Neural crest cell (in vitro differentiated cells): ENCODE measurements around the gene THBS2. TPM values are rescaled to one million over a fixed set of nuclear protein-coding genes. Genes with fewer than 3 reads are reported as not detected.

ENCODE experiments used
- DNase-seq: peaks from one replicate; pipeline ENCODE4 v3.0.0; 2021; ENCODE audit warnings: low read depth, mixed read lengths, low spot score
- H3K27ac Mint-ChIP-seq: one replicate; pipeline ENCODE4 v1.8.0; 2021; ENCODE audit warnings: mild to moderate bottlenecking, mixed read lengths; ENCODE audit not compliant: unreplicated experiment
- H3K27me3 Mint-ChIP-seq: 2 replicates; pipeline ENCODE4 v1.8.0; 2021; ENCODE audit warnings: low read depth, mild to moderate bottlenecking, mixed read lengths
- H3K36me3 Mint-ChIP-seq: 2 replicates; pipeline ENCODE4 v1.8.0; 2021; ENCODE audit warnings: low read depth, mild to moderate bottlenecking, mixed read lengths
- H3K4me1 Mint-ChIP-seq: 2 replicates; pipeline ENCODE4 v1.8.0; 2021; ENCODE audit warnings: mixed read lengths
- H3K4me3 Mint-ChIP-seq: one replicate; pipeline ENCODE4 v1.8.0; 2021; ENCODE audit warnings: mild to moderate bottlenecking, mixed read lengths
- H3K9me3 Mint-ChIP-seq: 2 replicates; pipeline ENCODE4 v1.8.0; 2021; ENCODE audit warnings: mixed read lengths
- total RNA-seq: library from RNA; stranded (reverse); gene quantifications from 2 replicates; pipeline ENCODE4 v1.2.1, GENCODE V29; 2021
- TF ChIP-seq, protein P1 (sequence below): fragments of 200-600 bp; sonication (generic); conservative IDR thresholded peaks from 2 replicates; pipeline ENCODE4 v1.5.0; 2021; ENCODE audit warnings: antibody characterized with exemption, mild to moderate bottlenecking

Gene THBS2
- total RNA-seq, 1 donor from 2014 or later = 1.3 TPM

DNA sequence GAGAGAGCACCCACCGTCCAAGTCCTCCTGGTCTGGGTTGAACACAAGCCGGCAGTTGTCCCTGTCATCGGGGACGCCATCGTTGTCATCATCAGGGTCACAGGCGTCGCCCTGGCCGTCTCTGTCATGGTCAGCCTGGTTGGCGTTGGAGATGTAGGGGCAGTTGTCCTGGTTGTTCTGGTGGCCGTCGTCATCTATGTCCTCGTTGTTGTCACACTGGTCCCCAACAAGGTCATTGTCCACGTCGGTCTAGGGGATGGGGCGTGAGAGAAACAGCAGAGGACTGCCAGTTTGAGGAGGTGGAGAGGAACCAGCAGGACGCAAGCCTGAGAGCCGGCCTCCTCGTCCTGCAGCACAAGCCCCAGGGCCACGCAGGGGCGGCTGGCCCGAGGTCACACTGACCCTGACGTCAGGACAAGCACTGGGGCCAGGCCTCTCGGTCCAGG is 28.5 kb downstream of the THBS2 start:
- H3K4me1 Mint-ChIP-seq = peaks cover 7% of the 10 kb centered on the region
- peaks cover 3% of the 10 kb centered on the region for H3K9me3 Mint-ChIP-seq
- no peak overlapping the region for H3K27ac Mint-ChIP-seq
- no peaks in the 10 kb centered on the region for H3K36me3 Mint-ChIP-seq
- no peak overlapping the region for H3K4me3 Mint-ChIP-seq
- no peak for DNase-seq
- no peaks in the 10 kb centered on the region for H3K27me3 Mint-ChIP-seq
- TF ChIP-seq, protein P1, sequence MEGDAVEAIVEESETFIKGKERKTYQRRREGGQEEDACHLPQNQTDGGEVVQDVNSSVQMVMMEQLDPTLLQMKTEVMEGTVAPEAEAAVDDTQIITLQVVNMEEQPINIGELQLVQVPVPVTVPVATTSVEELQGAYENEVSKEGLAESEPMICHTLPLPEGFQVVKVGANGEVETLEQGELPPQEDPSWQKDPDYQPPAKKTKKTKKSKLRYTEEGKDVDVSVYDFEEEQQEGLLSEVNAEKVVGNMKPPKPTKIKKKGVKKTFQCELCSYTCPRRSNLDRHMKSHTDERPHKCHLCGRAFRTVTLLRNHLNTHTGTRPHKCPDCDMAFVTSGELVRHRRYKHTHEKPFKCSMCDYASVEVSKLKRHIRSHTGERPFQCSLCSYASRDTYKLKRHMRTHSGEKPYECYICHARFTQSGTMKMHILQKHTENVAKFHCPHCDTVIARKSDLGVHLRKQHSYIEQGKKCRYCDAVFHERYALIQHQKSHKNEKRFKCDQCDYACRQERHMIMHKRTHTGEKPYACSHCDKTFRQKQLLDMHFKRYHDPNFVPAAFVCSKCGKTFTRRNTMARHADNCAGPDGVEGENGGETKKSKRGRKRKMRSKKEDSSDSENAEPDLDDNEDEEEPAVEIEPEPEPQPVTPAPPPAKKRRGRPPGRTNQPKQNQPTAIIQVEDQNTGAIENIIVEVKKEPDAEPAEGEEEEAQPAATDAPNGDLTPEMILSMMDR = no peak

DNA sequence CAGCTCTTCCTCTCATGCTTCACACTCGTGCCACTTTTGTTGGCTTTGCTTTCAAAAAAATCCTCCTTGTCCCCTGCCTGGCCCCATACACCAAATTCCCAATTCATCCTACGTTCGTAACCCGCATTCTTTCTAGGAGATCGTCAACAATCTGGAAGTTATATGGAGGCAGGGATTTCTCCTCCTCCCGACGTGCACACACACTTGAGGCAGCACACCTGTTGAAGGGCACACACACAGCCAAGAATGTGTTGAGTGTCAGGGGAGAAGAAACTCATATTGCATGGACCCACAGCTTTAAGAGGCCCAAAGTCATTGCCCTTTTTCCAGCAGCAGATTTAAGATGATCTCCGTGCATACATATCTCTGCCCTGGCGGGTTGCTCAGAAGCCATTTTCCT is 28.9 kb downstream of the THBS2 start:
- Mint-ChIP-seq H3K4me3 (no peak overlapping the region), H3K27me3 (no peaks in the 10 kb centered on the region), H3K4me1 (peaks cover 3% of the 10 kb centered on the region), H3K9me3 (peaks cover 3% of the 10 kb centered on the region), H3K27ac (no peak overlapping the region), H3K36me3 (no peaks in the 10 kb centered on the region)
- no peak for DNase-seq
- TF ChIP-seq, protein P1 = no peak

DNA sequence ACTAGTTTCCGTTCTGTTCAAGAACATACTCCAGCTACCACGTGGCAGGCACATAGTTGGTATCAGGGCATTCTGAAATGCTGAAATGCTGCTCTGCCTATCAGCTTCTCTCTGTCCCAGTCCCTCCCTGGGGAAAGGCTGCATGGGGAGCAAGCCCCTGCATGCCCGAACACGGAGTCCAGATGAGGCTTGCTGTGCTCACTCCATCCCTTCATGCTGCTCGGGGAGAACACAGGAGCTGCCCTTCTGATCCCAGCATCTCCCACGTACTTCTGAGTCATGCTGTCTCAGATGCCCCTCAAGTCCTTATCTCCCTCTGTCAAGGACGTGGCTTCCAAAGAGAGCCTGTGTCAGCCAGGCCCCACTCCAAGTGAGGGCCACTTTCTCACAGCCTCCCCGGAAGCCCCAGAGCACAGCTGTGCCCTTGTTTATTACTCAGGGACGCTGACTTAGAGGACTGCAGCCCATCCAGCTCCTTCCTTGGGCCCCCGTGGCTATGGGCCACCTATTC is 29.4 kb downstream of the THBS2 start:
- no peaks in the 10 kb centered on the region for H3K36me3 Mint-ChIP-seq
- DNase-seq = no peak
- H3K27me3 Mint-ChIP-seq = no peaks in the 10 kb centered on the region
- TF ChIP-seq, protein P1 = no peak
- no peak overlapping the region for H3K4me3 Mint-ChIP-seq
- peaks cover 3% of the 10 kb centered on the region for H3K9me3 Mint-ChIP-seq
- no peaks in the 10 kb centered on the region for H3K4me1 Mint-ChIP-seq
- no peak overlapping the region for H3K27ac Mint-ChIP-seq

DNA sequence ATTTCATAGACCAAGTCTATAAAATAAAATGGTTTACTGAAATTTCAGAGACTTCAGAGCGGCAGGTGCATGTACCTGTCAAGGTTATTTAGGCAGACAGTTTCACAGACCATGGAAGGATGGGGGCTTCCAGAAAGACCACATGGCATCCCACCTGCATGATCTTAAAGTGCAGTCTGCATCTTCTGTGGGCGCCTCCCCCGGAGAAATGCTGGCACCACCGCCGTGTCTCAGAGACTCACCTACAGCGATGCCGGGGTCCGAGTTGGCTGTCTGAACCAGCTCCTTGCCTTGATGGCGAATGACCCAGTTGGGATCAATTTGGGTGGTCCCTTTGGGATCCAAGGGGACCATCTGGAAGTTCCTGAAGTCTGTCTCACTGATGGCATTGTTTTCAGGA is 30.6 kb downstream of the THBS2 start:
- no peak for DNase-seq
- Mint-ChIP-seq H3K36me3 (no peaks in the 10 kb centered on the region), H3K9me3 (peaks cover 3% of the 10 kb centered on the region), H3K27ac (no peak overlapping the region), H3K27me3 (no peaks in the 10 kb centered on the region), H3K4me3 (no peak overlapping the region), H3K4me1 (no peaks in the 10 kb centered on the region)
- TF ChIP-seq, protein P1 = no peak

DNA sequence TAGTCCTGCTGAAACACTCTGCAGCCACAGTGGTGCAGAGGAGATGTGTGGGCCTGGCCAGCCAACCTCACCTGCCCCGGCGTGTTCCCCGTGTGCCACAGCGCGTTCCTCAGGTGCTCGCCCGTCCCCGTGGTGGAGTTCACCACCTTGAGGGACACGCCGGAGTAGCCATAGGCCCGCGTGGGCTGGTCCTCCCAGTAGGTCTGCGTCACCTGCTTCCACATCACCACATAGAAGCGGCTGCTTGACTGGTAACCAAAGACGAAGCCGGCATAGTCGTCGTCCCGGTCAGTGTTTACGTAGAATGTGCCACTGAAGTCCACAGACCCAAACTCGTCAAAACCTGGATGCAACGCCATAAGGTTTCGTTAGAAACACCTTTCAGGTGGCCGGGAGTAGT is 31.5 kb downstream of the THBS2 start:
- Mint-ChIP-seq H3K4me1 (no peaks in the 10 kb centered on the region), H3K27me3 (no peaks in the 10 kb centered on the region), H3K9me3 (peaks cover 5% of the 10 kb centered on the region), H3K4me3 (no peak overlapping the region), H3K27ac (no peak overlapping the region), H3K36me3 (peaks cover 2% of the 10 kb centered on the region)
- TF ChIP-seq, protein P1 = no peak
- DNase-seq = no peak
